ENCODE measurements around the gene SAMD10. TPM values are rescaled to one million over a fixed set of nuclear protein-coding genes. Genes with fewer than 3 reads are reported as not detected.
A peak's percentile ranks its signal among the peaks of the same experiment; 100 is the strongest.
"Not testable (repeated sequence)": the region's sequence is repeated elsewhere in the genome, so short reads cannot be mapped to it uniquely, and the experiment has no call there.

The SAMD10 gene
- total and polyA plus RNA-seq, 8 donors: 2.9 to 68.1 (median 6.5) TPM

- Histone ChIP-seq H3K27ac (peak overlapping the region; percentile 87 to 90 (median 89)), H3K27me3 (peaks cover 0 to 7% (median 0%) of the 10 kb centered on the region in 3 donors), H3K9me3 (no peaks in the 10 kb centered on the region), H3K4me1 (peaks cover 34 to 70% (median 66%) of the 10 kb centered on the region in 4 donors), H3K4me3 (peak overlapping the region; percentile 61 to 86 (median 71)), H3K36me3 (peaks cover 10 to 21% (median 11%) of the 10 kb centered on the region in 4 donors)
- intact Hi-C loops (cut with DNase I; ENCODE audit: low total_unique reads): no loop called here
- DNase-seq: peak; percentile 89 to 93
- TF ChIP-seq POLR2A (IDR thresholded peaks at IDR 0.05): no peak
- TF ChIP-seq POLR2AphosphoS5 (IDR thresholded peaks at IDR 0.05): peak in 2 of 3 donors; percentile 69 to 71
- 6 to 17% (median 7%) methylated on average over 9 to 52 of the region's 52 CpGs for WGBS, 5 donors
Measured at GRCh38 chr20:63978319-63979228, 868 bp downstream of the SAMD10 start.

DNA sequence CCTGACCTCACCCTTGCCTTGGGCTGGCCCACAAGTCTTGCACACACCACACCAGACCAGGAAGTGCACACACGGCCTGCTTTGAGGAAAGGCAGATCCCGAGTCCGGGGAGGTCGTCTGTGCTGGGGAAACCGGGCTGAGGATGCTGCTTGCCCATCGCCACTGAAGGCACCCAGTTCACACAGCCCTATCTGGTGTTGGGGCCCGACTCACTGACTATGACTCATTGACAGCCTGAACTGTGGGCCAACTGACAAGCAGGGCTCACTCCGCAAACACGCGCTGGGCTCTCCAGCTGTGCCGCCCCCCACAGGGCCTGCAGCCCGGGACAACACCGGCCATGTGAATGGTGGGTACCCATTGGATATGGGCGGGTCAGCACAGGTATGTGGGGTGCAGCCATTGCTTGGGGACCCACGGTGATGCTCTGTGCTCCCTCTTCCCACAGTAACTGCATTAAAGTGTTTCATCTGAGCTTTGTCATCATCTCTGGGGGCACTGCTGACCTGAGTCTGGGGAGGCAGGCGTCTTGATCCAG is 1.6 kb downstream of the SAMD10 start:
- intact Hi-C loops (cut with DNase I; ENCODE audit: low total_unique reads): no loop called here
- Histone ChIP-seq H3K4me1 (peaks cover 38 to 69% (median 64%) of the 10 kb centered on the region in 4 donors), H3K36me3 (peaks cover 3 to 14% (median 3%) of the 10 kb centered on the region in 4 donors), H3K27me3 (peaks cover 0 to 7% (median 0%) of the 10 kb centered on the region in 3 donors), H3K4me3 (peak overlapping the region in 1 of 4 donors; percentile 86), H3K27ac (peak overlapping the region in 4 of 5 donors; percentile 87 to 89 (median 89)), H3K9me3 (no peaks in the 10 kb centered on the region)
- 58 to 80% (median 61%) methylated on average over 9 to 16 of the region's 16 CpGs for WGBS, 5 donors
- DNase-seq: peak in 1 of 2 donors; percentile 57
- no peak for TF ChIP-seq EP300 (IDR thresholded peaks at IDR 0.05)
- TF ChIP-seq POLR2AphosphoS5 (IDR thresholded peaks at IDR 0.05): no peak
- TF ChIP-seq POLR2A (IDR thresholded peaks at IDR 0.05): no peak
- TF ChIP-seq, protein P1, sequence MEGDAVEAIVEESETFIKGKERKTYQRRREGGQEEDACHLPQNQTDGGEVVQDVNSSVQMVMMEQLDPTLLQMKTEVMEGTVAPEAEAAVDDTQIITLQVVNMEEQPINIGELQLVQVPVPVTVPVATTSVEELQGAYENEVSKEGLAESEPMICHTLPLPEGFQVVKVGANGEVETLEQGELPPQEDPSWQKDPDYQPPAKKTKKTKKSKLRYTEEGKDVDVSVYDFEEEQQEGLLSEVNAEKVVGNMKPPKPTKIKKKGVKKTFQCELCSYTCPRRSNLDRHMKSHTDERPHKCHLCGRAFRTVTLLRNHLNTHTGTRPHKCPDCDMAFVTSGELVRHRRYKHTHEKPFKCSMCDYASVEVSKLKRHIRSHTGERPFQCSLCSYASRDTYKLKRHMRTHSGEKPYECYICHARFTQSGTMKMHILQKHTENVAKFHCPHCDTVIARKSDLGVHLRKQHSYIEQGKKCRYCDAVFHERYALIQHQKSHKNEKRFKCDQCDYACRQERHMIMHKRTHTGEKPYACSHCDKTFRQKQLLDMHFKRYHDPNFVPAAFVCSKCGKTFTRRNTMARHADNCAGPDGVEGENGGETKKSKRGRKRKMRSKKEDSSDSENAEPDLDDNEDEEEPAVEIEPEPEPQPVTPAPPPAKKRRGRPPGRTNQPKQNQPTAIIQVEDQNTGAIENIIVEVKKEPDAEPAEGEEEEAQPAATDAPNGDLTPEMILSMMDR (IDR thresholded peaks at IDR 0.05): no peak

GRCh38 chr20:63976980-63977738 is 2.3 kb downstream of the SAMD10 start:
- intact Hi-C loops (cut with DNase I; ENCODE audit: low total_unique reads): no loop called here
- Histone ChIP-seq H3K4me3 (no peak overlapping the region), H3K27me3 (peaks cover 0 to 7% (median 0%) of the 10 kb centered on the region in 3 donors), H3K4me1 (peaks cover 32 to 63% (median 58%) of the 10 kb centered on the region in 4 donors), H3K9me3 (no peaks in the 10 kb centered on the region), H3K36me3 (peaks cover 0 to 10% (median 0%) of the 10 kb centered on the region in 4 donors), H3K27ac (no peak overlapping the region)
- DNase-seq: peak in 1 of 2 donors; percentile 12
- WGBS, 5 donors: 85 to 92% (median 89%) methylated on average over 18 of the region's 18 CpGs
- TF ChIP-seq POLR2A (IDR thresholded peaks at IDR 0.05) (no peak), EP300 (IDR thresholded peaks at IDR 0.05) (no peak), POLR2AphosphoS5 (IDR thresholded peaks at IDR 0.05) (no peak)

DNA sequence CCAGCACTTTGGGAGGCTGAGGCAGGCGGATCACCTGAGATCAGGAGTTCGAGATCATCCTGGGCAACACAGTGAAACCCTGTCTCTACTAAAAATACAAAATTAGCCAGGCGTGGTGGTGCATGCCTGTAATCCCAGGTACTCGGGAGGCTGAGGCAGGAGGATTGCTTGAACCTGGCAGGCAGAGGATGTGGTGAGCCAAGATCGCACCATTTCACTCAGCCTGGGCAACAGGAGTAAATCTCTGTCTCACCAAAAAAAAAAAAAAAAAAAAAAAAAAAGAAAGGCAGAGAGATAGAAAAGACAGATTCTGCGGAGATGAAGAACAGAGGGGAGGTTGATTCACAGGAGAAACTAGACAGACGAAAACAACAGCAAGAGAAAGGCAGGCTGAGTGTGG is 2.9 kb downstream of the SAMD10 start:
- H3K27ac ChIP-seq; DNase-seq; H3K9me3 ChIP-seq; H3K4me3 ChIP-seq; intact Hi-C loops (cut with DNase I; ENCODE audit: low total_unique reads); H3K27me3 ChIP-seq: not testable (repeated sequence)
- Histone ChIP-seq H3K36me3 (peaks cover 0 to 10% (median 0%) of the 10 kb centered on the region in 4 donors), H3K4me1 (peaks cover 26 to 56% (median 51%) of the 10 kb centered on the region in 4 donors)
- 86 to 95% (median 93%) methylated on average over 6 to 7 of the region's 7 CpGs for WGBS, 5 donors

GRCh38 chr20:63974402-63975200 is 4.8 kb downstream of the SAMD10 start:
- WGBS, 5 donors: 49 to 58% (median 55%) methylated on average over 19 of the region's 19 CpGs
- intact Hi-C loops (cut with DNase I; ENCODE audit: low total_unique reads): loop anchor here (5.0 kb wide), 1 partner anchor 437 kb away; the partner anchor contains the start of gene PTK6
- DNase-seq: peak; percentile 62 to 64

More at GRCh38 chr20:63974402-63975200, 4.8 kb downstream of the SAMD10 start:
- no peaks in the 10 kb centered on the region for H3K9me3 ChIP-seq
- peaks cover 18 to 49% (median 43%) of the 10 kb centered on the region in 4 donors for H3K4me1 ChIP-seq
- H3K27me3 ChIP-seq: peaks cover 0 to 7% (median 0%) of the 10 kb centered on the region in 3 donors
- H3K4me3 ChIP-seq: peak overlapping the region in 1 of 4 donors; percentile 36
- no peak for TF ChIP-seq EP300 (IDR thresholded peaks at IDR 0.05)
- TF ChIP-seq POLR2A (IDR thresholded peaks at IDR 0.05): no peak
- TF ChIP-seq, protein P1 (IDR thresholded peaks at IDR 0.05): no peak
- TF ChIP-seq POLR2AphosphoS5 (IDR thresholded peaks at IDR 0.05): no peak
- H3K27ac ChIP-seq: peak overlapping the region in 2 of 5 donors; percentile 18 to 28
- peaks cover 0 to 10% (median 0%) of the 10 kb centered on the region in 4 donors for H3K36me3 ChIP-seq

Measured in stomach (tissue), 9 donors.